OCI-LY3 (cell line): ENCODE results near the gene HBQ1.
"Not testable (repeated sequence)": the region's sequence is repeated elsewhere in the genome, so short reads cannot be mapped to it uniquely, and the experiment has no call there.

ENCODE experiments used
- CTCF ChIP-seq: fragments of 200-600, 300-600 bp; sonication (generic); IDR thresholded peaks from 2 replicates; pipeline ENCODE4 v1.5.1; 2014; ENCODE audit warnings: antibody characterized with exemption, low read length, low read depth
- EZH2phosphoT487 ChIP-seq: fragments of 200-600 bp; shearing (Covaris generic); IDR thresholded peaks from 2 replicates; pipeline ENCODE4 v1.6.1; 2018; ENCODE audit warnings: antibody characterized with exemption, mixed run types, low read depth

- not testable (repeated sequence) for TF ChIP-seq CTCF, EZH2phosphoT487
Observed at GRCh38 chr16:209359-209758, 29.1 kb downstream of the HBQ1 start.
